ENCODE results near the gene PAQR4. TPM values are rescaled to one million over a fixed set of nuclear protein-coding genes. Genes with fewer than 3 reads are reported as not detected.
"Not testable (repeated sequence)": the region's sequence is repeated elsewhere in the genome, so short reads cannot be mapped to it uniquely, and the experiment has no call there.

Gene PAQR4
- 1 to 10 TPM; 2.5 to 5.4 TPM for total RNA-seq
- long read RNA-seq, donor 1, partial matches to known transcripts, result 1 of 10 reads
- long read RNA-seq, donor 1, other reads (novel, unspliced or antisense), result 4 of 10 reads
- long read RNA-seq, donor 2, partial matches to known transcripts, result 3 of 5 reads
- long read RNA-seq, donor 2, other reads (novel, unspliced or antisense), result 0 of 5 reads

DNA sequence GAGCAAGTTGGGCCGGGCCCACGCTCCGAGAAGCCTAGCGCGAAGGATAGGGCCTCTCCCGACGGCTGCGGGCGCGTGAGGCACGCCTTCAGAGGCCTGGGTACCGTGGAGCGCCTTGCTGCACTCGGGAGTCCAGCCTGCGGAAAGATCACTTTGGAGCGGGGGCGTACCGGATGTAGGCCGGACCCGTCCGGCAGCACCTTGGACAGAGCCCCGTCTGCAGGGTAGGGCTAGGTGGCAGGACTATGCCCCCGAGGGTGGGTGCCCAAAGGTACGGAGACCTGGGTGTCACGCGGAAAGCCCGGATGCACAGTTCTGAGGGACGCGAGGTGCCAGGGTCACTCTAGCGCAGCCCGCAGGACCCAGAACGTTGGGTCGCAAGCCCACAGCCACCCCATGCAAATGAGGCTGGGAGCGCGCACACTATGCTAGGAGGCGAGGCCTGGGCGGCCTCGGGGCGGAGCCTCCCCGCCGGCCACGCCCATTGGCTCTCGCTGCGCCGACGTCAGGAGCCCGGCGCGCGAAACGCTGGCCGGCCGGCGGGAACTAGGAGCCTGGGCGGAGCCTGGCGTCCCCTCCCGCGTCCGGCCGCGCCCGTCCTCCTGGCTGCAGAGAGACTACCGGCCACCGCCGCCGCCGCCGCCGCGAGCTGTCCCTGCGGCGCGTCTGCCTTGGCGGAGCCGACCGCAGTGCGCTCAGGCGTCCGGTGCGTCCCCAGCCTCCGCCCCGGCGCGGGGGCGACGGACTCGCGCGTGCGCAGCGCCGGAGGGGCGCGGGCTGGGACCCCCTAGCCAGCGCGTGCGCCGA lies at the start of gene PAQR4:
PAQR4 (plus strand) TSS at position 611 of the 807 bp plus-strand sequence. CDS start 327 bp downstream, outside the sequence.
- intact Hi-C loops (cut with DNase I), result no loop called here
- DNase-seq (ENCODE audit: low spot score), result peak; percentile 96

DNA sequence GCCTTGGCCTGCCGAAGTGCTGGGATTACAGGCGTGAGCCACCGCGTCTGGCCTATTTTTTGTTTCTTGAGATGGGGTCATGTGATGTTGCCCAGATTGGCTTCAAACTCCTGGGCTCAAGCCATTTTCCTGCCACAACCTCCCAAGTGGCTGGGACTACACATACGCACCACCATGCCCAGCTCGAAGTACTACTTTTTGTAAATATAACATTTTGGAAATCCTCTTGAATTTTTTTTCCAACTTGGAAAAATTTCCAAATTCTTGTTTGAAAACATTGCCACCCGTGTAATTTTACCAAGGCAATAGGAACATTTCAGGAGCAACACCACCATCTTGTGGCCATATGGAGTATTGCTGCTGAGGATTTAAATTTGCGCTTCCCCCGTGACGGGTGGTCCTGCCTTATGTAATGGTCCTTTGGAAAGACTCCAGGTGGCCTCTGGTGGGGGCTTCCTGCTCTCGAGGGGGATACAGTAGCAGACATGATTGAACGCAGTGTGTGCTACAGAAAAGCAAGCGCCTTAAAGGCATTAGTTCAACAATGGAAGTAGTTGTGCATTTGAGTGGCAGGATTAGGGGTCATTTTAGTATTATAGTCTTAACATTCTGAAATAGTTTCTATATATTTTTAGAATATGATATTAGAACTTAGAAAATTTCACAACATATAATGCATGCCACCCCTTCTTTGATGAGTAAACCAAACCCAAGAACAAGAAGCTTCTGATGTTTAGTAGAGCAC lies 49.5 kb upstream of the PAQR4 start:
- intact Hi-C loops (cut with DNase I), result loop anchor here (5.0 to 10.0 kb wide), 2 partner anchors 42 to 45 kb away; no protein-coding TSS in a partner anchor
- no peak for DNase-seq (ENCODE audit: low spot score)

DNA sequence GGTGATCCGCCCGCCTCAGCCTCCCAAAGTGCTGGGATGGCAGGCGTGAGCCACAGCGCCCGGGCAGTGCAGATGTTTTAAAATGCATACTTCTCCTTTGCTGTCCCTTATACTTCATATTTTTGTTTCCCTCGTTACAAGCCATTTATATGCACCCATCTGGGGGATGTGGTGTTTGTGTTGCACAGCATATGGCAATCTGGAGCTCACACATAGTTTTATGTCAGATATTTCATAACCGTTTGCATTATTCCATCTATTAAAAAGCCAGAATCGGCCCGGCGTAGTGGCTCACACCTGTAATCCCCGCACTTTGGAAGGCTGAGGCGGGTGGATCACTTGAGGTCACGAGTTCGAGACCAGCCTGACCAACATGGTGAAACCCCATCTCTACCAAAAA lies 45.7 kb upstream of the PAQR4 start:
- intact Hi-C loops (cut with DNase I), result loop anchor here (5.0 to 10.0 kb wide), 2 partner anchors 46 to 49 kb away; no protein-coding TSS in a partner anchor
- no peak for DNase-seq (ENCODE audit: low spot score)

DNA sequence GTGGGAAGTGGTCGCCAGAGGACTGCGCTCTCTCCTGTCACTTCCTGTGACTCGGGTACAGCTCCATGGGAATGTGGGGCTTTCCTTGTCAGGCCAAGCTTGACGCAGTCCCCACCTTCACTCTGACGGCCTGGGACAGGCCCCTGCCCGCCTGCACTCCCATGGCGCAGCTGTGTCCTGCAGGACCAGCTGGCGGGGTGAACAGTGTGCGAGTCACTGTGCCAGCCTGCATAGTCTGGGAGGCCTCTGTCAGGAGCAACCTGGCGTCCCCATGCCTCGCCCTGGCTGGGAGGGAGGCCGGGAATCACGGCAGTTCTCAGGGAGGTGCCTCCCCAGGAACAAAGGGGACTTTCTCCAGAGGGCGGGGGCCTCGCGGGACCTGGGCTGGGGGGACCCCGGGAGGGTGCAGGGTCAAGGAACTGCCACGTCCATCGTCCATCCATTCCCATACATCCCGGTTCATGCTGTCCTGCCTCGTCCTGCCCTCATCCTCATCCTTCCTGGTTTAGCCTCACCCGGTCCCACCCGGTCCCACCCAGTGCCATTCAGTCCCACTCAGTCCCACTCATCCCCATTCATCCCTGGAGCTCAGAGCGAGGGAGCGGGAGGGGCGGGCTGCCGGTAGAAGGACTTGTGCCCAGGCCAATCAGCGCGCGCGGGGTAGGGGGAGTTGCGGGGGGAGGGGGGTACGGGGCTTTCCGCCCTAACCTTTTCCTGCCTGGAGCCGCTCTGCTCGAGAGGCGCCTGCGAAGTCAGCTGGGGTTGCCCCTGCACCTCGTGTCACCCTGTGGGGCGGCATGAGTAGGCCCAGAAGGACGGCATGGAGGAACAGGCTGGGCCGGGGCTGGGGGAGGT lies 44.0 kb upstream of the PAQR4 start:
- intact Hi-C loops (cut with DNase I), result loop anchor here (5.0 to 10.0 kb wide), 2 partner anchors 48 to 50 kb away; no protein-coding TSS in a partner anchor

DNA sequence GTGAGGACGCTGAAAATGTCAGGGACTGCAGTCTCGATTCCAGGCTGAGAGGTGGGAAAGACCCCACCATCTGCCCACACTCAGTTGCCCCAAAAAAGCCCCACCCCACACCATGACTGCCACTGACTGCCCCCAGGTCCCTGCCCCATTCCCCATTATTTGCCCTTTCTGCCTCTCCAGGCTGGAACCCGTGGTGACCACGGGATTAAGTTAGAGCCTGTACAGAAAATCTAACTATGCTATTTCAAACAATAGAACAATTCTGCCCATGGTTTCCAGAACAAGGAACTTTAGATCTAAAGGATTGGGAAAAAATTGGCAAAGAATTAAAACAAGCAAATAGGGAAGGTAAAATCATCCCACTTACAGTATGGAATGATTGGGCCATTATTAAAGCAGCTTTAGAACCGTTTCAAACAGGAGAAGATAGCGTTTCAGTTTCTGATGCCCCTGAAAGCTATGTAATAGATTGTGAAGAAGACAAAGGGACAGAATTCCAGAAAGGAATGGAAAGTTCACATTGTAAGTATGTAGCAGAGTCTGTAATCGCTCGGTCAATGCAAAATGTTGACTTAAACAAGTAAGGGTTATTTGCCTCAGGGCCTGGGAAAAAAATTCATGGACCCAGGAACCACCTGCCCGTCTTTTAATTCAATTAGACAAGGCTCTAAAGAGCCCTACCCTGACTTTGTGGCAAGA lies 43.0 kb upstream of the PAQR4 start:
- no peak for DNase-seq (ENCODE audit: low spot score)
- intact Hi-C loops (cut with DNase I), result loop anchor here in 1 of 2 donors (10.0 kb wide), 1 partner anchor 51 kb away; no protein-coding TSS in a partner anchor

More for the DNA sequence above, 44.0 kb upstream of the PAQR4 start:
- DNase-seq (ENCODE audit: low spot score), result no peak

DNA sequence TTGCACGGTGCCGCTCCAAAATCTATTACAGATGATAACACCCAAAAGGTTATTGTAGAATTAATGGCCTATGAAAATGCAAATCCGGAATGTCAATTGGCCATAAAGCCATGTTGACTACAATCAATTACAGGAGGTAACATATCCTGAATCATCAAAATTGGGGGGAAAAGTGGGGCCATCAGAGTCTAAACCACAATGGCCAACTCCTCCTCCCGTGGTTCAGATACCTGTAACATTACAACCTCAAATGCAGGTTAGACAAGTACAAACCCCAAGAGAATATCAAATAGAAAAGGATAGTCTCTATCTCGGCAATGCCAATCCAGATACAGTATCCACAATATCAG lies 42.5 kb upstream of the PAQR4 start:
- intact Hi-C loops (cut with DNase I), result loop anchor here in 1 of 2 donors (10.0 kb wide), 1 partner anchor 52 kb away; no protein-coding TSS in a partner anchor
- no peak for DNase-seq (ENCODE audit: low spot score)

DNA sequence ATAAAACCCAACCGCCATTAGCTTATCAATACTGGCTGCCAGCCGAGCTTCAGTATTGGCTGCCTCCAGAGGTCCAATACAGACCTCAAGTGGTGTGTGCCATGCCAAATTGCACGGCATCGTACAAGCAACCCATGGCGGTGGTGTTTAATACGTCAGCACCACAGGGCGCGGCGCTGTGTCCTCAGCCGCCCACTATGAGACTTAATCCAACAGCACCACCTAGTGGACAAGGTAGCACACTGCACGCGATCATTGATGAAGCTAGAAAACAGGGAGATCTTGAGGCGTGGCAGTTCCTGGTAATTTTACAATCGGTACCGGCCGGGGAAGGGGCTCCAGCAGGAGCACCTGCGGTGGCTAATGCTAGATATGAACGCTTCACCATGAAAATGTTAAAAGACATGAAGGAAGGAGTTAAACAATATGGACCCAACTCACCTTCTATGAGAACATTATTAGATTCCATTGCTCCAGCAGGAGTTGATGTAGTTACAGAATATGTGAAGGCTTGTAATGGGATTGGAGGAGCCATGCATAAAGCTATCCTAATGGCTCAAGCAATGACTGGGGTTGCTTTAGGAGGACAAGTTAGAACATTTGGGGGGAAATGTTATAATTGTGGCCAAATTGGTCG lies 42.0 kb upstream of the PAQR4 start:
- intact Hi-C loops (cut with DNase I), result loop anchor here in 1 of 2 donors (10.0 kb wide), 1 partner anchor 52 kb away; no protein-coding TSS in a partner anchor

DNA sequence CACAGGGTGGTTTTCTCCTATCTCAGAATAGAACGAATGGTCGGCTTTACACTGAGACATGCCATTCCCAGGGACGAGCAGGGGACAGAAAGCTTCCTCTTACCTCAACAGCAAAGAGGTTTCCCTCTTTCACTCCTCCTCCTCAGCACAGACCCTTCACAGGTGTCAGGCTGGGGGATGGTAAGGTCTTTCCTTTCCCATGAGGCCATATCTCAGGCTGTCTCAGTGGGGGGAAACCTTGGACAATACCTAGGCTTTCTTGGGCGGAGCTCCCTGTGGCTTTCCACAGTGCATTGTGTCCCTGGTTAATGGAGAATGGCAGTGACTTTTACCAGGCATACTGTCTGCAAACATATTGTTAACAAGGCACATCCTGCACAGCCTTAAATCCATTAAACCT lies 41.0 kb upstream of the PAQR4 start:
- DNase-seq (ENCODE audit: low spot score), result not testable (repeated sequence)
- intact Hi-C loops (cut with DNase I), result loop anchor here in 1 of 2 donors (10.0 kb wide), 1 partner anchor 53 kb away; no protein-coding TSS in a partner anchor

More for the DNA sequence above, 42.0 kb upstream of the PAQR4 start:
- peak; percentile 95 for DNase-seq (ENCODE audit: low spot score)

DNA sequence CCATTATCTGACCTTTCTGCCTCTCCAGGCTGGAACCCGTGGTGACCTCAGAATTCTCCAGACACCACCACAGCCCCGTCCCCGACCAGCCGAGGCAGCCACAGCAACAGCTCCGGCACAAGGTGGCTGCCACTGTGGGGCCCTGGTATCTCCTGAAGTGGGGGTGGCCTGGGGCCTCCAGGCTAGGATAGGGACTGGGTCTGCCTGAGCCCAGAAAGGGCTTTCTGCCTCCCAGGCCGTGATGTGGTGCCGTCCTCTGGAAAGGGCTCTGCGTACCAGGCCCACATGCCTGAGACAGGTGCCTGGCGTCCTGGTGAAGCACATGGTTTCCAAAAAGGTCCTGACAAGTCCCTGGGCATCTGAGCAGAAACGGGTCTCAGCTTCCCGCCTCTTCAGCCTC lies 40.4 kb upstream of the PAQR4 start:
- no peak for DNase-seq (ENCODE audit: low spot score)
- intact Hi-C loops (cut with DNase I), result loop anchor here in 1 of 2 donors (10.0 kb wide), 1 partner anchor 54 kb away; no protein-coding TSS in a partner anchor

DNA sequence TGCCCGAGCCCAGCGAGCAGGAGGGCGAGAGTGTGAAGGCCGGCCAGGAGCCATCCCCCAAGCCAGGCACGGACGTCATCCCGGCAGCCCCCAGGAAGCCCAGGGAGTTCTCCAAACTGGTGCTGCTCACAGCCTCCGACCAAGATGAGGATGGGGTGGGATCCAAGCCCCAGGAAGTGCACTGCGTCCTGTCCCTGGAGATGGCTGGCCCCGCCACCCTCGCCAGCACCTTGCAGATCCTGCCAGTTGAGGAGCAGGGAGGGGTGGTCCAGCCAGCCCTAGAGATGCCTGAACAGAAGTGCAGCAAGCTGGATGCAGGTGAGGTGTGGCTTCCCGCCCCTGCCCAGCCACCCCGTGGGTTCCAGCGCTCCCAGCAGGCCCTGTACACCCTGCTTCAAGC lies 39.5 kb upstream of the PAQR4 start:
- no peak for DNase-seq (ENCODE audit: low spot score)
- intact Hi-C loops (cut with DNase I), result loop anchor here in 1 of 2 donors (10.0 kb wide), 1 partner anchor 55 kb away; no protein-coding TSS in a partner anchor

DNA sequence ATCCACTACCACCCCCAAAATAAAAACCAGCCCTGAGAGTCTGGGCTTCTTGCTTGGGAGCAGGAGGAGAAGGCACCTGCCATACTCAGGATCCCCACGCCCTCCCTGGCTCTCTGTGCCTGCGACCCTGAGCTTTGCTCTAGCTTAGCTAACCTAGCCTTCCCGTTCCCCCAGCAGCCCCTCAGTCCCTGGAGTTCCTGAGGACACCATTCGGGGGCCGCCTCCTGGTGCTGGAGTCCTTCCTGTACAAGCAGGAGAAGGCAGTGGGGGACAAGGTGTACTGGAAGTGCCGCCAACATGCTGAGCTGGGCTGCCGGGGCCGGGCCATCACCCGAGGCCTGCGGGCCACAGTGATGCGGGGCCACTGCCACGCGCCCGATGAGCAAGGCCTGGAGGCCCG lies 38.9 kb upstream of the PAQR4 start:
- no peak for DNase-seq (ENCODE audit: low spot score)
- intact Hi-C loops (cut with DNase I), result no loop called here

DNA sequence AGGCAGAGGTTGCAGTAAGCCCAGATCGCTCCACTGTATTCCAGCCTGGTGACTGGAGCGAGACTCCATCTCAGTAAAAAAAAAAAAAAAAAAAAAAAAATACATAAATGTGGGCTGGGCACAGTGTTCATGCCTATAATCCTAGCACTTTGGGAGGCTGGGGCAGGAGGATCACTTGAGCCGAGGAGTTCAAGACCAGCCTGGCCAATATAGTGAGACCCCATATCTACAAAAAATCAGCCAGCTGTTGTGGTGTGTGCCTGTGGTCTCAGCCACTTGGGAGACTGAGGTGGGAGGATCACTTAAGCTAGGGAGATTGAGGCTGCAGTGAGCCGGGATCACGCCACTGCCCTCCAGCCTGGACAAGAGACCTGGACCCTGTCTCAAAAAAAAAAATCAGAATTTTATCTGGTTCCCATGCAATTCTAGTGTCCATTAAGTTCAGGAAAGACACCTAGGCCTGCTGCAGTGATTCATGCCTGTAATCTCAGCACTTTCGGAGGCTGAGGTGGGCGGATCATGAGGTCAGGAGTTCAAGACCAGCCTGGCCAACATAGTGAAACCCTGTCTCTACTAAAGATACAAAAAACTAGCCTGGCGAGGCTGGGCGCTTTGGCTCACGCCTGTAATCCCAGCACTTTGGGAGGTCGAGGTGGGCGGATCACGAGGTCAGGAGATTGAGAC lies 37.8 kb upstream of the PAQR4 start:
- intact Hi-C loops (cut with DNase I); DNase-seq (ENCODE audit: low spot score): not testable (repeated sequence)

DNA sequence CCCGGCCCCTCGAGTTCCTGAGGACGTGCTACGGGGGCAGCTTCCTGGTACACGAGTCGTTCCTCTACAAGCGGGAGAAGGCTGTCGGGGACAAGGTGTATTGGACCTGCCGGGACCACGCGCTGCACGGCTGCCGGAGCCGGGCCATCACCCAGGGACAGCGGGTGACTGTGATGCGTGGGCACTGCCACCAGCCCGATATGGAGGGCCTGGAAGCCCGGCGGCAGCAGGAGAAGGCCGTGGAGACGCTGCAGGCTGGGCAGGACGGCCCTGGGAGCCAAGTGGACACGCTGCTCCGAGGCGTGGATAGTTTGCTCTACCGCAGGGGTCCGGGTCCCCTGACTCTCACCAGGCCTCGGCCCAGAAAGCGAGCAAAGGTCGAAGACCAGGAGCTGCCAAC lies 36.0 kb upstream of the PAQR4 start:
- intact Hi-C loops (cut with DNase I), result no loop called here
- DNase-seq (ENCODE audit: low spot score), result no peak

DNA sequence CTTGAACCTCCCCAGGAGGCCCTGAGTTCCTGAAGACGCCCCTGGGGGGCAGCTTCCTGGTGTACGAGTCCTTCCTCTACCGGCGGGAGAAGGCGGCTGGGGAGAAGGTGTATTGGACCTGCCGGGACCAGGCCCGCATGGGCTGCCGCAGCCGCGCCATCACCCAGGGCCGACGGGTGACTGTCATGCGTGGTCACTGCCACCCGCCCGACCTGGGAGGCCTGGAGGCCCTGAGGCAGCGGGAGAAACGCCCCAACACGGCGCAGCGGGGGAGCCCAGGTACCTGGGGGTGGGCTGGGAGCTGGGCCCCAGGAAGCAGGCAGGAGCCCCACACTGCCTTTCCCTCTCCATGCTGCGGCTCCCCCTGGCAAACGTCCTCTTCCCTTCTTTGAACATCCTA lies 35.4 kb upstream of the PAQR4 start:
- intact Hi-C loops (cut with DNase I), result no loop called here
- no peak for DNase-seq (ENCODE audit: low spot score)

DNA sequence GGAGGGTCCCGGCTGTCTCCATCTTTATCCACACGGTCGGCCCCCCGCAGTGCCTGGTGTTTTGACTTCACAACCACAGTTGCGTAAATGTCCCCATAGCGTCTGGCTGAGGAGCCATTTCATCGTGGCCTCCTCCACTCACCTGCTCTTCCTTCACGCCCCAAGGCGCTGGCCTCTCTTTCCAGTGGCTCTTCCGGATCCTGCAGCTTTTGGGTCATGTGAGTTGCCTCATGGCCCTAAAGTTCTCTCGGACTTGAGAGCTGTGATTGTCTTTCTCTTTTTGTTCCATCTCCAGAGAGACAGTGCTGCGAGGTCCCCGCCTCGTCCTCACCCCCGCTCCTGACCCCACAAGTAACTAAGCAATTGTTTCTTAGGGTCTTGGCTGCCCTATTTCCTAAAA lies 34.7 kb upstream of the PAQR4 start:
- intact Hi-C loops (cut with DNase I), result no loop called here
- DNase-seq (ENCODE audit: low spot score), result no peak

DNA sequence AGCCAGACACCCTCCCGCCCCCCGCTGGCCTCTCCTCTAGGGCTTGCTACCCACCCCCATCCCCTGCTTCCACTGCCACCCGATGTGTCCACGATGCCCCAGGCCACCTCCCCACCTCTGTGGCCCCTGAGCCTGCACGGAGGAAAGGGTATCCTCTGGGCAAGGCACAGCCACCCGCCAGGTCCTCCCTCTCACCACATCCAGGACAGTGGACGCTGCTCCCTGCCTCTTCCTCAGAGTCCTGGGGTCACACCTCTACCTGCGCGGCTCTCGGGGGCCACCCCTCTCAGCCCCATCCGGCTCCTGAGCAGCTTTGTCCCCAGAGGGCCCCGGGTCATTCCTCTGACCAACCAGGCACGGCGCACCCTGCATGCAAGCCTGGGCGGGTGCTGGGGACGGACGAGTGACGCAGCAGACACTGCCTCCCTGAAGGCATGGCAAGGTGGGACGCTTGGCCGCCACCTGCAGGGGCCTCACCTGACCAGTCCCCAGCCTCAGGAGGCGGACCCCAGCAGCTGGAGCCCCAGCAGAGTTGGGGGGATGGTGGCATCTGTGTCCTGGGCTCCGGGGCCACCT lies 32.6 kb upstream of the PAQR4 start:
- intact Hi-C loops (cut with DNase I), result no loop called here
- DNase-seq (ENCODE audit: low spot score), result no peak

DNA sequence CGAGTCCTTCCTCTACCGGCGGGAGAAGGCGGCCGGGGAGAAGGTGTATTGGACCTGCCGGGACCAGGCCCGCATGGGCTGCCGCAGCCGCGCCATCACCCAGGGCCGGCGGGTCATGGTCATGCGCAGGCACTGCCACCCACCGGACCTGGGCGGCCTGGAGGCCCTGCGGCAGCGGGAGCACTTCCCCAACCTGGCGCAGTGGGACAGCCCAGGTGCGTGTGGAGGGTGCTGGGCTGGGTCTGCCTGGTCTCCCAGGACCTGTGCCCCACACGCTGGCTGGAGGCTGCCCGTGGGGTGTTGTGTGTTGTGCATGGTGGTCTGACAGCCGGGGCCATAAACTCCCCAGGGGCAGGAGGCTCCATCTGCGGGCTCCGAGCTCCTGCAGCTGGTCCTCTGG lies 32.0 kb upstream of the PAQR4 start:
- no peak for DNase-seq (ENCODE audit: low spot score)
- intact Hi-C loops (cut with DNase I), result no loop called here
